ENCODE data around the gene LRRC41.
A peak's percentile ranks its signal among the peaks of the same experiment; 100 is the strongest.
"Not testable (repeated sequence)": the region's sequence is repeated elsewhere in the genome, so short reads cannot be mapped to it uniquely, and the experiment has no call there.

Gene LRRC41, protein sequence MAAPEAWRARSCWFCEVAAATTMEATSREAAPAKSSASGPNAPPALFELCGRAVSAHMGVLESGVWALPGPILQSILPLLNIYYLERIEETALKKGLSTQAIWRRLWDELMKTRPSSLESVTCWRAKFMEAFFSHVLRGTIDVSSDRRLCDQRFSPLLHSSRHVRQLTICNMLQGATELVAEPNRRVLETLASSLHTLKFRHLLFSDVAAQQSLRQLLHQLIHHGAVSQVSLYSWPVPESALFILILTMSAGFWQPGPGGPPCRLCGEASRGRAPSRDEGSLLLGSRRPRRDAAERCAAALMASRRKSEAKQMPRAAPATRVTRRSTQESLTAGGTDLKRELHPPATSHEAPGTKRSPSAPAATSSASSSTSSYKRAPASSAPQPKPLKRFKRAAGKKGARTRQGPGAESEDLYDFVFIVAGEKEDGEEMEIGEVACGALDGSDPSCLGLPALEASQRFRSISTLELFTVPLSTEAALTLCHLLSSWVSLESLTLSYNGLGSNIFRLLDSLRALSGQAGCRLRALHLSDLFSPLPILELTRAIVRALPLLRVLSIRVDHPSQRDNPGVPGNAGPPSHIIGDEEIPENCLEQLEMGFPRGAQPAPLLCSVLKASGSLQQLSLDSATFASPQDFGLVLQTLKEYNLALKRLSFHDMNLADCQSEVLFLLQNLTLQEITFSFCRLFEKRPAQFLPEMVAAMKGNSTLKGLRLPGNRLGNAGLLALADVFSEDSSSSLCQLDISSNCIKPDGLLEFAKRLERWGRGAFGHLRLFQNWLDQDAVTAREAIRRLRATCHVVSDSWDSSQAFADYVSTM

GRCh38 chr1:46303038-46303871 lies at the start of gene LRRC41, which contains the start of gene UQCRH:
Gene LRRC41, minus strand, starts transcription at chr1:46303616. Its CDS starts 294 bp downstream, at chr1:46303322.
Gene UQCRH, plus strand, starts transcription at chr1:46303698. Its CDS starts 69 bp downstream, at chr1:46303767.
- in situ Hi-C loops (cut with HindIII; ENCODE audit: low pct_ligation_motif_present, low pct_unique_long_range_greater_than_20kb, low sequenced_read_pairs): no loop called here
- peak; percentile 92 for DNase-seq

DNA sequence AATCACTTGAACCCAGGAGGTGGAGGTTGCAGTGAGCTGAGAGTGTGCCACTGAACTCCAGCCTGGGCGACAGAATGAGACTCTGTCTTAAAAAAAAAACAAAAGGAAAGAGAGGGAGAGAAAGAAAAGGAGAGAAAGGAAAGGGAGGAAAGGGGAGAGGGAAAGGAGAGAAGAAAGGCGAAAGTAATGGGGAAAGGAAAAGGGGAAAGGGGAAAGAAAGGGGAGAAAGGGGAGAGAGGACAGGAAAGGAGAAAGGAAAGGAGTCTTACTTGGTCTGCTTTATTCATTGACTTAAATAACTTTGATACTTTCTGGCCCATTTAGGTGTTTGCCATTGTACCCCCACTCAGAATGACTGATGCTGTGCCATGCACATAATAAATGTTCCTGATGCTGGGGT lies 48.9 kb upstream of the LRRC41 start:
- in situ Hi-C loops (cut with HindIII; ENCODE audit: low pct_ligation_motif_present, low pct_unique_long_range_greater_than_20kb, low sequenced_read_pairs): no loop called here

DNA sequence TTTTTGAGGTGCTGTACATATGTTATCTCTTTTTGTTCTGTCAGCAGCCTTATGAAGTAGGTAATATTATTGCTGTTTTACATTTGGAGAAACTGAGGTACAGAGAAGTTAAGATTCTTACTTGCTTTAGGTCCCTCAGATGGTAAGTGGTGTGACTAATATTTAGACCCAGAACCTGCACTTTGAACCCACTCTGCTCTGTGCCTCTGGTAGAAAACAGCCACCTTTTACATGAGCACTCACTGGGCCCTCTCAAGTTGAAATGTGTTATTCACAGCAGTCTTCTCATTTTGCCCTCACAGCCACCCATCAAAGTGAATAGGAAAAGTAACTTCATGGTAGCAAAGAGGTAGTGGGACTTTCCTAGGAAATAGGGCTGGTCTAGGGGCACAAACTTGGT lies 41.9 kb upstream of the LRRC41 start:
- in situ Hi-C loops (cut with HindIII; ENCODE audit: low pct_ligation_motif_present, low pct_unique_long_range_greater_than_20kb, low sequenced_read_pairs): no loop called here
- no peak for DNase-seq

More for the DNA sequence above, 48.9 kb upstream of the LRRC41 start:
- DNase-seq: no peak

- DNase-seq: no peak
- in situ Hi-C loops (cut with HindIII; ENCODE audit: low pct_ligation_motif_present, low pct_unique_long_range_greater_than_20kb, low sequenced_read_pairs): no loop called here
Observed at GRCh38 chr1:46344481-46344880, 41.1 kb upstream of the LRRC41 start.

GRCh38 chr1:46343705-46344104 lies 40.3 kb upstream of the LRRC41 start:
- in situ Hi-C loops (cut with HindIII; ENCODE audit: low pct_ligation_motif_present, low pct_unique_long_range_greater_than_20kb, low sequenced_read_pairs): no loop called here
- no peak for DNase-seq

- DNase-seq: no peak
- in situ Hi-C loops (cut with HindIII; ENCODE audit: low pct_ligation_motif_present, low pct_unique_long_range_greater_than_20kb, low sequenced_read_pairs): no loop called here
Observed at GRCh38 chr1:46343351-46343695, 39.9 kb upstream of the LRRC41 start.

GRCh38 chr1:46342677-46343350 lies 39.4 kb upstream of the LRRC41 start:
- DNase-seq: no peak
- in situ Hi-C loops (cut with HindIII; ENCODE audit: low pct_ligation_motif_present, low pct_unique_long_range_greater_than_20kb, low sequenced_read_pairs): no loop called here

- in situ Hi-C loops (cut with HindIII; ENCODE audit: low pct_ligation_motif_present, low pct_unique_long_range_greater_than_20kb, low sequenced_read_pairs): no loop called here
- DNase-seq: peak; percentile 51
Observed at GRCh38 chr1:46342084-46342656, 38.8 kb upstream of the LRRC41 start.

- in situ Hi-C loops (cut with HindIII; ENCODE audit: low pct_ligation_motif_present, low pct_unique_long_range_greater_than_20kb, low sequenced_read_pairs): no loop called here
- DNase-seq: no peak
Observed at GRCh38 chr1:46341222-46342083, 38.0 kb upstream of the LRRC41 start.

GRCh38 chr1:46340404-46341221 lies 37.2 kb upstream of the LRRC41 start, which contains the start of gene NSUN4:
Gene NSUN4, plus strand, starts transcription at chr1:46340807. Its CDS starts 20 bp downstream, at chr1:46340827.
- in situ Hi-C loops (cut with HindIII; ENCODE audit: low pct_ligation_motif_present, low pct_unique_long_range_greater_than_20kb, low sequenced_read_pairs): no loop called here
- peak; percentile 90 for DNase-seq

DNA sequence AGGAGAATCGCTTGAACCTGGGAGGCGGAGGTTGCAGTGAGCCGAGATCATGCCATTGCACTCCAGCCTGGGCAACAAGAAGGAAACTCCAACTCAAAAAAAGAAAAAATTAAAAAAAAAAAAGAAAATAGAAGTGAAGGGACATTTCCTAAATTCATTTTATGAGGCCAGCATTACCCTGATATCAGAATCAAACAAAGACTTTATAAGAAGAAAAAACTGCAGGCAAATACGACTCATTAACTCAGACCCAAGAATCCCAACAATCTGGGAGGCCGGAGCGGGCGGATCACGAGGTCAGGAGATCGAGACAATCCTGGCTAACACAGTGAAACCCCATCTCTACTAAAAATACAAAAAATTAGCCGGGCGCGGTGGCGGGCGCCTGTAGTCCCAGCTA lies 34.0 kb upstream of the LRRC41 start:
- DNase-seq; in situ Hi-C loops (cut with HindIII; ENCODE audit: low pct_ligation_motif_present, low pct_unique_long_range_greater_than_20kb, low sequenced_read_pairs): not testable (repeated sequence)

DNA sequence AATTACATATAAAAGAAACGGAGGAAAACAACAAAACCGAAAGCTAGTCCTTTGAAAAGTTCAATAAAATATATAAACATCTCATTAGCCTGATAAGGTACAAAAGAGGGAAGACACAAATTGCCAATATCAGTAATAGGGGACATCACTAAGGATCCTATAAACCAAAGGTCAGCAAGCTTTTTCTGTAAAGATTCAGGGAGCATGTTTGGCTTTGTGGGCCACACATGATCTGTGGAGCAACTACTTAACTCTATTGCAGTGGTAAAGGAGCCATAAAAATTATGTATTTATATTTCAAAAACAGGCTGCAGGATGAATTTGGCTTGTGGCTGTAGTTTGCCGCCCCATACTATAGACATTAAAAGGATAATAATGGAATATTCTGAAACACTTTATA lies 31.7 kb upstream of the LRRC41 start:
- in situ Hi-C loops (cut with HindIII; ENCODE audit: low pct_ligation_motif_present, low pct_unique_long_range_greater_than_20kb, low sequenced_read_pairs): no loop called here
- no peak for DNase-seq

- in situ Hi-C loops (cut with HindIII; ENCODE audit: low pct_ligation_motif_present, low pct_unique_long_range_greater_than_20kb, low sequenced_read_pairs): no loop called here
- no peak for DNase-seq
Observed at GRCh38 chr1:46334030-46334384, 30.6 kb upstream of the LRRC41 start.

DNA sequence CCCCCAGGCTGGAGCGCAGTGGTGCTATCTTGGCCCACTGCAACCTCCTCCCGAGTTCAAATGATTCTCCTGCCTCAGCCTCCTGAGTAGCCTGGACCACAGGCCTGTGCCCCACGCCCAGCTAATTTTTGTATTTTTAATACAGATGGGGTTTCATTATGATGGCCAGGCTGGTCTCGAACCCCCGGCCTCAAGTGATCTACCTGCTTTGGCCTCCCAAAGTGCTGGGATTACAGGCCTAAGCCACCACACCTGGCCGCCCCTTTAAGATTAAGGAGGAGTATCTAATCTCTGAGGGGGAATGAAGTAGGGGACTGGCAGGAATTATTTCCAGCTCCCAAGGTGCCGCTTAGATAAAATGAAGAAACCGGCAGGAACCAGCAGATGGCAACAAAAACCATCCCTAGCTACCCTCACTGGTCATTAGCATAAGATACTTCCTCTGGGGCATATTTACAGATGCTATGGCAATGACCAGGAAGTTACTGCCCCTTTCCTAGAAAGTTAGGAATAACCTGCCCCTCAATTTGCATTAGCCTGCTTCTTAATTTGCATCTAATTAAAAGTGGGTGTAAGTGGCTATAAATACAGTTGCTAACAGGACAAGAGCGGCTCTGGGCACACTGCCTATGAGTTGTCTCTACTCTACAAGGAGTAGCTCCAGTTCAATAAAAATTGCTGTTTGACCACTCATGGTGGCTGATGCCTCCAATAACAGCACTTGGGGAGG lies 30.0 kb upstream of the LRRC41 start:
- in situ Hi-C loops (cut with HindIII; ENCODE audit: low pct_ligation_motif_present, low pct_unique_long_range_greater_than_20kb, low sequenced_read_pairs): no loop called here
- peak; percentile 75 for DNase-seq

GRCh38 chr1:46331786-46332540 lies 28.5 kb upstream of the LRRC41 start:
- in situ Hi-C loops (cut with HindIII; ENCODE audit: low pct_ligation_motif_present, low pct_unique_long_range_greater_than_20kb, low sequenced_read_pairs): not testable (repeated sequence)
- DNase-seq: peak; percentile 47
